Heart right ventricle (tissue), 16 donors: ENCODE results near the gene ZNF618. TPM values are rescaled to one million over a fixed set of nuclear protein-coding genes. Genes with fewer than 3 reads are reported as not detected.

Source experiments
- ATAC-seq, 8 donors: fragments of 200-7000 bp; cut with Tn5 transposase; one replicate each; pipeline ENCODE4 v1.9.1; 2020; ENCODE audit warnings: mild to moderate bottlenecking in 8 of 8, moderate library complexity in 8 of 8, moderate number of reproducible peaks in 1 of 8
- DNase-seq, 2 donors: peaks; one replicate each; pipeline ENCODE4 v3.0.0-alpha.2; 2020
- H3K27ac ChIP-seq, 10 donors: fragments of 200-600 bp; sonication (generic) in 2 of 10; one replicate each; pipeline versions ENCODE4 v1.5.0 to v1.8.0; 2020 to 2022; ENCODE audit warnings: mild to moderate bottlenecking in 3 of 10
- H3K27me3 ChIP-seq, 7 donors: fragments of 200-600 bp; one replicate each; pipeline ENCODE4 v1.8.0; 2021 to 2022; ENCODE audit warnings: mild to moderate bottlenecking in 2 of 7
- H3K36me3 ChIP-seq, 9 donors: fragments of 200-600 bp; sonication (generic) in 1 of 9; one replicate each; pipeline versions ENCODE4 v1.5.0 to v1.8.0; 2020 to 2022; ENCODE audit warnings: mild to moderate bottlenecking in 2 of 9
- H3K4me1 ChIP-seq, 9 donors: fragments of 200-600 bp; sonication (generic) in 1 of 9; one replicate each; pipeline versions ENCODE4 v1.5.0 to v1.8.0; 2020 to 2022; ENCODE audit warnings: mild to moderate bottlenecking in 4 of 9
- H3K4me3 ChIP-seq, 10 donors: fragments of 200-600 bp; sonication (generic) in 2 of 10; one replicate each; pipeline versions ENCODE4 v1.5.0 to v1.8.0; 2020 to 2022; ENCODE audit warnings: mild to moderate bottlenecking in 7 of 10, moderate library complexity in 2 of 10
- H3K9me3 ChIP-seq, 11 donors: fragments of 200-600 bp in 10 of 11; sonication (generic) in 2 of 11; one replicate each; pipeline versions ENCODE4 v1.5.0 to v1.8.0; 2013 to 2022; ENCODE audit warnings: mild to moderate bottlenecking in 2 of 11, control low read depth in 1 of 11, moderate library complexity in 1 of 11
- CTCF ChIP-seq, 9 donors: fragments of 200-600 bp; sonication (generic) in 2 of 9; IDR thresholded peaks; one replicate each; pipeline versions ENCODE4 v1.5.0 to v1.8.0; 2021 to 2022; ENCODE audit warnings: antibody characterized with exemption in 9 of 9, mild to moderate bottlenecking in 5 of 9, moderate library complexity in 1 of 9
- WGBS, 2 donors: extraction: QIAGEN DNeasy Blood & Tissue Kit; methylation state at CpG; one replicate each; pipeline ENCODE4 v1.1.7; 2013; ENCODE audit warnings: inconsistent platforms in 1 of 2; 5-methylcytosine and 5-hydroxymethylcytosine counted together
- intact Hi-C, 10 donors: fragments of 100-400 bp; cut with DNase I; formaldehyde crosslinking; loops; one replicate each; pipeline versions ENCODE4 v1.11.1 to v1.14.2; 2022
- polyA plus RNA-seq, 2 donors: library from polyadenylated mRNA; stranded (reverse); fragments of 200-250 nt; gene quantifications; one replicate each; pipeline ENCODE4 v1.2.3, GENCODE V29; 2013
- total RNA-seq, 10 donors: library from RNA; stranded (reverse); fragmentation: NEBNext Ultra II Directional in 3 of 10; extraction: Animal tissue kit (Norgen Biotek cat#: 25700) in 3 of 10; gene quantifications; one replicate each; pipeline versions ENCODE4 v1.2.1 to v1.2.4, GENCODE V29; 2021 to 2023
- donor health status: Arrhythmogenic right ventricular cardiomyopathy.
- donor health status: ischemic (EF 13 %, LVEDD 7.1; RV severe dilation, severe dysfunction).
- donor health status: healthy with polysubstance abuse.
- donor health status: DM: no; HTN: yes; CAD: no.
- donor health status: DM: no; HTN: no; CAD: no.
- donor health status: ischemic (EF 25% LVEDD 6.9; RV normal size, moderate dysfunction).
- donor health status: ischemic (EF 25% LVEDD 5.7; RV mildly dilated, moderate dysfunction).
- donor health status: healthy.
- donor health status: DM: yes; HTN: yes; CAD: no.
- donor health status: Ischemic cardiomyopathy.
- donor health status: ischemic (EF 35%, LVEDD 5.7; RV mildly dilated, moderate dysfunction).
- donor health status: nonischemic (EF 11% LVEDD 7.7; RV severe dilation, severe dysfunction).
- donor health status: DM: yes; HTN: yes; CAD: no.
- donor health status: PGD.
- donor health status: ischemic (EF 29% LVEDD 5.4; RV normal size, mild dysfunction).
- donor health status: nonischemic (EF 23%, LVEDD 6.1; RV moderate dilation, normal function).

Gene ZNF618
- total and polyA plus RNA-seq, 12 donors: 0.59 to 2.5 (median 1.6) TPM

- peaks cover 0 to 16% (median 7%) of the 10 kb centered on the region in 9 donors for H3K4me1 ChIP-seq
- TF ChIP-seq CTCF (IDR thresholded peaks at IDR 0.05): no peak
- intact Hi-C loops: loop anchor here in 1 of 10 donors (5.0 kb wide), 1 partner anchor 183 kb away; no protein-coding TSS in a partner anchor
- 19 to 26% methylated on average over 31 to 32 of the region's 32 CpGs for WGBS, 2 donors
- no peaks in the 10 kb centered on the region for H3K36me3 ChIP-seq
- H3K27me3 ChIP-seq: peaks cover 4 to 47% (median 40%) of the 10 kb centered on the region in 7 donors
- ATAC-seq (peak in 5 of 8 donors; percentile 12 to 45 (median 21)), DNase-seq (no peak)
- H3K4me3 ChIP-seq: peak within 1 kb of the TSS in 9 of 10 donors; percentile 35 to 55 (median 46)
- no peak within 1 kb of the TSS for H3K27ac ChIP-seq
- peaks cover 0 to 14% (median 0%) of the 10 kb centered on the region in 11 donors for H3K9me3 ChIP-seq
Measured at GRCh38 chr9:114098936-114099668, 223.0 kb downstream of the ZNF618 start, which contains the start of gene KIF12. Gene KIF12 (minus strand): TSS chr9:114099292. CDS start chr9:114099276, 16 bp downstream.

- no peak overlapping the region for H3K27ac ChIP-seq
- no peak overlapping the region for H3K4me3 ChIP-seq
- H3K4me1 ChIP-seq: peaks cover 0 to 16% (median 7%) of the 10 kb centered on the region in 9 donors
- peaks cover 4 to 45% (median 36%) of the 10 kb centered on the region in 7 donors for H3K27me3 ChIP-seq
- peaks cover 0 to 14% (median 0%) of the 10 kb centered on the region in 11 donors for H3K9me3 ChIP-seq
- intact Hi-C loops: loop anchor here in 2 of 10 donors (5.0 to 10.0 kb wide), 2 partner anchors 175 to 183 kb away; no protein-coding TSS in a partner anchor
- no peaks in the 10 kb centered on the region for H3K36me3 ChIP-seq
- ATAC-seq (no peak), DNase-seq (no peak)
- WGBS, 2 donors: 69 to 70% methylated on average over 2 of the region's 2 CpGs
- TF ChIP-seq CTCF (IDR thresholded peaks at IDR 0.05): no peak
Measured at GRCh38 chr9:114099669-114100270, 223.7 kb downstream of the ZNF618 start.

- H3K27me3 ChIP-seq: peaks cover 4 to 40% (median 35%) of the 10 kb centered on the region in 7 donors
- H3K4me3 ChIP-seq: no peak overlapping the region
- DNase-seq (no peak), ATAC-seq (no peak)
- H3K27ac ChIP-seq: no peak overlapping the region
- intact Hi-C loops: loop anchor here in 1 of 10 donors (10.0 kb wide), 1 partner anchor 174 kb away; no protein-coding TSS in a partner anchor
- TF ChIP-seq CTCF (IDR thresholded peaks at IDR 0.05): no peak
- peaks cover 0 to 16% (median 7%) of the 10 kb centered on the region in 9 donors for H3K4me1 ChIP-seq
- no peaks in the 10 kb centered on the region for H3K36me3 ChIP-seq
- WGBS, 2 donors: 82 to 94% methylated on average over 1 of the region's 1 CpG
- H3K9me3 ChIP-seq: peaks cover 0 to 14% (median 0%) of the 10 kb centered on the region in 11 donors
Measured at GRCh38 chr9:114100536-114100935, 224.4 kb downstream of the ZNF618 start.

GRCh38 chr9:114102484-114102883 is 226.4 kb downstream of the ZNF618 start:
- no peak for DNase-seq
- Histone ChIP-seq H3K4me3 (no peak overlapping the region), H3K9me3 (peaks cover 0 to 14% (median 0%) of the 10 kb centered on the region in 11 donors), H3K27ac (no peak overlapping the region), H3K27me3 (peaks cover 4 to 24% (median 20%) of the 10 kb centered on the region in 7 donors), H3K36me3 (no peaks in the 10 kb centered on the region), H3K4me1 (peaks cover 0 to 13% (median 7%) of the 10 kb centered on the region in 9 donors)
- no peak for TF ChIP-seq CTCF (IDR thresholded peaks at IDR 0.05)
- ATAC-seq: no peak
- intact Hi-C loops: loop anchor here in 1 of 10 donors (10.0 kb wide), 1 partner anchor 172 kb away; no protein-coding TSS in a partner anchor
